Fibroblast of mammary gland (primary cell): ENCODE results near the gene ZNF19.

Source experiments
- DNase-seq: peaks from one replicate; pipeline ENCODE4 v3.0.0-alpha.2; 2010; ENCODE audit warnings: low read depth
- H3K4me3 ChIP-seq: 2 replicates; pipeline ENCODE4 v1.5.1; 2011; ENCODE audit warnings: low read depth, mild to moderate bottlenecking, low read length, moderate library complexity; ENCODE audit not compliant: control insufficient read depth
- TF ChIP-seq, protein P1 (sequence below): conservative IDR thresholded peaks from 2 replicates; pipeline ENCODE4 v1.5.1; 2011; ENCODE audit warnings: low read depth, low read length, inconsistent platforms; ENCODE audit not compliant: control insufficient read depth, insufficient read depth

Gene ZNF19

DNA sequence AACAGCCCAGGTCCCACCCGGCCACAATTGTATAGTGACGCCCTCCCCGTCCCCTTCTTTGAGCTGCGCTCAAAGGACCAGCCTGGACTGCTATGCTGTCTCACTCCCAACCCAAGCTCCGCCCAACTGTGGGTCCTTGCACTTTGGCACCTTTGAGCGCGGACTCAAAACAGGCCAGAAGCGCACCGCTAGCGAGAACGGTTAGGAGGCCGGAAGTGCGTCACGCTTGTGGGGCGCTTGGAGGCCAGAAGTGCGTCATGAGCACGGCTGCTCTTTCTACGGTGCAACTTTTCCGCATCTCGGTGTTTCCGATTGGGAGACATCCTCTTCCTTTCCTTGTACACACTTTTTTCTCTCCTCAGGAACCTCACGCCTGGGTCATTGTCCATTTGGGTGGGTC, at the start of gene ZNF19:
ZNF19 (minus strand) TSS at position 203 of the 400 bp plus-strand sequence. CDS start 7,210 bp downstream, outside the sequence.
- no peak within 1 kb of the TSS for H3K4me3 ChIP-seq
- TF ChIP-seq, protein P1, sequence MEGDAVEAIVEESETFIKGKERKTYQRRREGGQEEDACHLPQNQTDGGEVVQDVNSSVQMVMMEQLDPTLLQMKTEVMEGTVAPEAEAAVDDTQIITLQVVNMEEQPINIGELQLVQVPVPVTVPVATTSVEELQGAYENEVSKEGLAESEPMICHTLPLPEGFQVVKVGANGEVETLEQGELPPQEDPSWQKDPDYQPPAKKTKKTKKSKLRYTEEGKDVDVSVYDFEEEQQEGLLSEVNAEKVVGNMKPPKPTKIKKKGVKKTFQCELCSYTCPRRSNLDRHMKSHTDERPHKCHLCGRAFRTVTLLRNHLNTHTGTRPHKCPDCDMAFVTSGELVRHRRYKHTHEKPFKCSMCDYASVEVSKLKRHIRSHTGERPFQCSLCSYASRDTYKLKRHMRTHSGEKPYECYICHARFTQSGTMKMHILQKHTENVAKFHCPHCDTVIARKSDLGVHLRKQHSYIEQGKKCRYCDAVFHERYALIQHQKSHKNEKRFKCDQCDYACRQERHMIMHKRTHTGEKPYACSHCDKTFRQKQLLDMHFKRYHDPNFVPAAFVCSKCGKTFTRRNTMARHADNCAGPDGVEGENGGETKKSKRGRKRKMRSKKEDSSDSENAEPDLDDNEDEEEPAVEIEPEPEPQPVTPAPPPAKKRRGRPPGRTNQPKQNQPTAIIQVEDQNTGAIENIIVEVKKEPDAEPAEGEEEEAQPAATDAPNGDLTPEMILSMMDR = no peak
- DNase-seq = no peak

DNA sequence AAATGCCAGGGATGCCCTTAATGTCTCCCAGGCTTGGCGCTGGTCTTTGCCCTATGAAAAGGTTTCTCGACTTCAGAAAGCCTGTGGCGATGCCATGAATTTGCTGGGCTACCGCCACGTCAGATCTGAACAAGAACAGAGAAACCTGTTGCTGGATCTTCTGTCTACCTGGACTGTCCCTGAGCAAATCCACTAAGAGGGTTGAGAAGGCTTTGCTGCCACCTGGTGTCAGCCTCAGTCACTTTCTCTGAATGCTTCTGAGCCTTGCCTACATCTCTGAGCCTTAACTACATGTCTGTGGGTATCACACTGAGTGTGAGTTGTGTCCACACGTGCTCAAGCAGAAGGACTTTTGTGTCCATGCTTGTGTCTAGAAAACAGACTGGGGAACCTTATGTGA, 48.5 kb upstream of the ZNF19 start:
- H3K4me3 ChIP-seq = no peak overlapping the region
- peak; percentile 47 for DNase-seq
- TF ChIP-seq, protein P1 = peak; percentile 74

GRCh38 chr16:71536752-71537499, 47.8 kb upstream of the ZNF19 start:
- DNase-seq = no peak
- no peak overlapping the region for H3K4me3 ChIP-seq
- TF ChIP-seq, protein P1 = no peak

DNA sequence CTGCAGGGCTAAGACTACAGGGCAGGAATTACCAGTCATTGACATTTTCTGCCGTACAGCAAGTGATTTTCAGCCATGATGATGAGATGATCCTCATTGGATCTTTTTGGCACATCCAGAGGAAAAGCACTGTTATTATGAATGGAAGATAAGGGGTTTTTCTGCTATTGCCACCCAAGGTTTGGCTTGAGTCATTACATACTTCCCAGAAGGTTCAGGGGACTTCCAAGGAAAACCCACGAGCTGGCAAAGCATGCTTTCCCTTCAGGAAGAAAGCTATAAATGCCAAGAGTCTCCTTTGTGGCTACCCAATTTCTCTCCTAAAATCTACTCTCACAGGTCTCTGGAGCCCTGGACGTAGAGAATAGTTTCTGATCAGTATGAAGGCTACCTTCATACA, 43.2 kb upstream of the ZNF19 start:
- no peak for DNase-seq

DNA sequence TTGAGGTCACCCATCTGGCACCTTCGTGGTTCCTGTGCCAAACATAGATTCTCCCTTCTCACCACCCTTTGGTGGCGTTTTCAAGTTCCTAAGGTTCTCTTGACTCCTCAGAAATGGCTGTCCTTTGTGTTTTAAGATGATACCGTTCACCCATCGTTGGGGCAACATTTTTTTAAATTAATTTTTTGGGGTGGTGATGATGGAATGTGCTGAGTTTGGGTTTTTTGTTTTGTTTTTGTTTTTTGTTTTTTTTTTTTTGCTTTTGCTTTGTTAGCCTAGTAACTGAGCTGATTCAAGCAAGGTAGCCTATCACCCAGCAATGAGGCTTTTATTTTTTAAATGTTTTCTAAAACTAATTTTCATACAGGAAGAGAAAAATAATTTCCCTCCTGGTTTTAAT, 39.7 kb upstream of the ZNF19 start:
- TF ChIP-seq, protein P1 = no peak

More for the DNA sequence above, 43.2 kb upstream of the ZNF19 start:
- no peak overlapping the region for H3K4me3 ChIP-seq
- TF ChIP-seq, protein P1 = no peak

GRCh38 chr16:71528257-71528656, 39.1 kb upstream of the ZNF19 start:
- TF ChIP-seq, protein P1 = no peak
- no peak overlapping the region for H3K4me3 ChIP-seq
- DNase-seq = no peak

More for the DNA sequence above, 39.7 kb upstream of the ZNF19 start:
- DNase-seq = no peak
- no peak overlapping the region for H3K4me3 ChIP-seq
